HG03108 (cell line): ENCODE results near the gene CRELD2.
A peak's percentile ranks its signal among the peaks of the same experiment; 100 is the strongest.

Source experiments
- ATAC-seq: cut with Tn5 transposase; IDR thresholded peaks from one replicate; pipeline ENCODE4 v1.9.1; 2021; ENCODE audit warnings: moderate library complexity; ENCODE audit not compliant: unreplicated experiment

The CRELD2 gene

DNA sequence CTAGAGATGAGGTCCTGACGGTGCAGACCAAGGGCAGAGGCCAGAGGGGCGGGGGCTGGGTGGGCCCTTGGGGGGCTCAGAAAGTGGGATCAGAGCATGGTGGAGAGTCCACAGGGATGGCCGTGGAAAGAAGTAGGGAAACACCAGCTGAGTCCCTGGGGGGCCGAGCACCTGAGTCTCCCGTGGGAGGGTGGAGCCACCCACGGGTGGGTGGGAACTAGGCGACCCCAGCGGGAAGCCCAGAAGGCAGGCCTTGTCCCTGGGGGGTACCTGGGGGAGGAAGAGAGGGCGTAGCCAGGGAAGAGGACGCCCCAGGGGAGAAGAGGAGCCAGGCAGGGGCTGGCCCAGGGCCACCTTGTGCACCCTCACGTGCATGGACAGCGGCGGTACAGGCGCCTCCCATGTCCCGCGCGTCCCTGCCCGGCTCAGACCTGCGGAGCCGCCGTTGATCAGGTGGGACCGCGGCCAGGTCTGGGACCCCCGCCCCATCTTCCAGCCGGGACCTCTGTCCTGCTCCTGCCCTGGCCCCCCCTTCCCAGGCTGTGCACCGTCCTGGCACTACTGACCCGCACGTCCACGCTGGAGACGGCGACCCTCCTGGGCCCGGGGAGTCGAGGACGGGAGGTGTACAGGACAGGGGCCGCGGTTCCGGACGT, 10.2 kb downstream of the CRELD2 start:
- no peak for ATAC-seq

DNA sequence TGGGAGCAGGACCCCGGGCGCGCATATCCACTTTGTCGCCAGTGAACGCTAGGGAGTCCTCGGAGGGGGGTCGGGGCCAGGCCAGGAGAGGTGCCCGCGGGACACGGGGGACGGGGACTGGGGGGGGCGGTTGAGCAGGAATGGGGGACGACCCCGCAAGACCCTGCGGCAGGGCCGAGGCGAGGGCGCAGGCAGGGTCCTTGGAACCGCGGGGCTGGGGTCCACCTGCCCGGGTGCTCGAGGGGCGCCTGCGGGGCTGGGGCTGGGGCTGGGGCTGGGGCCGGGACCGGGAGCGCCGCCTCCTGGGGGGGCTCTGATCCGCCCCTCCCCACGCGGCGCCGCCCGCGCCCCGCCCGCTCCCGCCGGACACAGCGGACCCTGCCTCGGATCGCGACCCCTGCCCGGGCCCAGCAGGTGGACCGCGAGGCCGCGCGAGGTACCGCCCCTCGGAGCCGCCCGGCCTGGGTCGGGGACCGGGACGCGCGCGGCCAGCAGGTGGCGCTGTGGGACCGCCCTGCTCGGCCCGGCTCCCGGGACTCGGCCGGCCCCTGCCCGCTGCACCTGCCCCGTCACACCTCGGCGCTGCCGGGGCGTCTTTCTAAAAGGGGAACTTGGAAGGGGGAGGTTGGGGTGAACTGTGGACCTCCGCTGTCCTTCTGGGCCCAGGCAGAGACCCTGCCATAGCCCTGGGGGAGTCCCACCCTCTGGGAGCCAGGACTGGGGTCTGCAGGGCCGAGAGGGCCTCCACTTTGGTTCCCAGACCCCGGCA, 11.0 kb downstream of the CRELD2 start:
- ATAC-seq, result no peak

DNA sequence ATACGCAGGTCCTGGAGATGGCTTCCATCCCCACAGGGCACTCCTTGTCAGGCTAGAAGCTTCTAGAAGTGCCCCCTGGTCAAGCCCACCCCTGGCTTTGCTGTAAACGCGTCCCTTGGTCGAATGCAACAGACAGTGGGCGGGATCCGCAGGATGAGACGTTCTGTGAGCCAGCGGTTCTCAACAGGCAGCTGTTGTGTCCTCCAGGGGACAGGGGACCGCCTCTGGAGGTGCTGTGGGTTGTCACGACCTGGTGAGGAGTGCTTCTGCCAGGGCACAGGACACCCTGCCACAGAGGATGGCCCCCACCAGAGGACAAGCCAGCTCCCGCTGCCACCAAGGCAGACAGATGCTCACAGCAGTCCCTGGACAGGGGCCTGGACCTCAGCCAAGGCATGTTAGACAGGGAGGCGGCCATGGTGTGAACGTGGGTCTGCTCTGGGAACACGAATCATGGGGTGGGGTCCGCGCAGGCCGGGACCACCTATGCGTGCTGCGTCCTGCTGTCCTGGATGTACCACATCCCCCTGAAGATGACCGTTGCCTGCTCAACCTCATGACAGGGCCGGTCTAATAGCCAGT, 11.7 kb downstream of the CRELD2 start:
- ATAC-seq, result no peak

DNA sequence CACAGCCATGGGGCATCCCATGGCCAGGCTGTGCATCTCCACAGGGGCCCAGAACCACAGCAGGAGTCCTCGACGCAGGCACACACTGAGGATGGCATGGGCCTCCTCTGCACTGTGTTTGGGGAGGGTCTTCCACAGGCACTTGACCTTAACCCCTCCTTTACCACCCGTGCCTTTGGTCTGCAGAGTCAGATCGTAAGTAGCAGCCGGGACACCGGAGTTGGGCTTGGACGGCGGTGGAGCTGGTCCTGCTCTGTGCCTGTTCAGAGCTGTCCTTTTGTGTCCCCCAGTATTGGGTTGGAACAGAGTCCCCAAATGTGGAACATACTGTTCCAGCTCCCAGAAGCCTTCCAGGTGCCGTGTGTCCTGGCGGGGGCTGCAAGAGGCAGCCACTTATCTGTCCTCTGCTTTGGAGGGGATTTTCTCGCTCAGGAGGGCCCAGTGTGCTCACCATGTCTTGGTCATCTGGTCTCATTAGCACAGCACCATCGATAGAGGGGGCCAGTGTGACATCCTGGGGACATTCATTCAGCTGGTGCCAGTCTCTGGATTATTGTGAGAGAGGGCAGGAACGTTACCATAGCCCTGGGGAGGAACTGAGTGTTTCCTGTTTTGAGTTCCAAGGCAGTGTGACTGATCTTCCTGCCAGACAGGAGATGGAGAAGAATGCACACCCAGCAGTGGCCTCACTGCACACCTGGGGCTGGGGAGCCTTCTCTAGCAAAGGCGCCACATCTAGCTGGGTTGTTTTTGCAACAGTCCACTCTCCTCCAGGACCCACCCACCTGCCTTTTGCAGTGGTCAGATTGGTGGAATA, 12.4 kb downstream of the CRELD2 start:
- peak; percentile 36 for ATAC-seq

GRCh38 chr22:49933236-49934159, 15.1 kb downstream of the CRELD2 start:
- no peak for ATAC-seq

DNA sequence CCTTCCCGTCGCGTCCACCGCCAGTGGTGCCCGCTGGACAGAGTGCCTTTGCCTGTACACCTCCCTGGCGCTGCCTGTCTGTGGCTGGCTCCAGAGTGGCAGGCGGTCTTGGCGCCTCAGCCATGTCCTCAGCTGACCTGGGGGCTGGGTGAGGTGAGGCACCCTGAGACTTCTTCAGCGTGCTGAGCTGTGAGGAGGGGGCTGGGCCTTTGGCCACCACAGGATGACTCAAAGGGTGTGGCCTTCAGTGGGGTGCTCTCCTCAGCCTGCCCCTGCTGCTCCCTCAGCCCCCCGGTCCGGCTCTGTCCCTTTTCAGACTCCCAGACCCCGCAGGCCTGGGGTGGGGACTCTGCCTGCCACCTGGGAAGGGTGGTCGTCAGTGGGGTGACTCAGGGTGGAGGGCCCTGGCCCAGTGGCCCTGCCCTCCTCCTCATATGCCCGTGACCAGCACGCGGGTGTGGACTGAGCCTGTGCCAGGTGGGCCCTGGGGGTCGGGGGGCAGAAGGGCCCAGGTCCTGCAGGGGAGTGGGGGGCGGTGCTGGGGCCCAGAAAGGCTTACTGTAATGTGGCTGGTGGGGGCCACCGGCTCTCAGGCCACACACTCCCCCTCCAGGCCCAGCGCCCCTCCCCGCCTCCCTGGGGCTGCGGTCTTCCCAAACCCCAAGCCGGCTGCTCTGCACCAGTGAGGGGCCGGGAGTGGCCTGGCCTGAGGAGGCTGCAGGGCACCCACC, 15.9 kb downstream of the CRELD2 start:
- no peak for ATAC-seq

GRCh38 chr22:49934891-49935557, 16.6 kb downstream of the CRELD2 start:
- no peak for ATAC-seq

DNA sequence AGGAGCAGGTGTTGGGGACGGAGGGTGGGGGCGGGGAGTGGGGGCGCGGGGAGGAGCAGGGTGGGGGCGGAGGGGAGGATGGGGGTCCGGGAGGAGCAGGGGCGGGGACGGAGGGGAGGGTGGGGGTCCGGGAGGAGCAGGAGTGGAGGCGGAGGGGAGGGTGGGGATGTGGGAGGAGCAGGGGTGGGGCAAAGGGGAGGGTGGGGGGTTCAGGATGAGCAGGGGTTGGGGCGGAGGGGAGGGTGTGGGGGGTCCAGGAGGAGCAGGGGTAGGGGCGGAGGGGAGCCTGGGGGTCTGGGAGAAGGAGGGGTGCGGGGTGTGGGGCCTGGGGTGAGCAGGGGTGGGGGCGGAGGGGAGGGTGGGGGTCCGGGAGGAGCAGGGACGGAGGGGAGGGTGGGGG, 17.1 kb downstream of the CRELD2 start:
- no peak for ATAC-seq

DNA sequence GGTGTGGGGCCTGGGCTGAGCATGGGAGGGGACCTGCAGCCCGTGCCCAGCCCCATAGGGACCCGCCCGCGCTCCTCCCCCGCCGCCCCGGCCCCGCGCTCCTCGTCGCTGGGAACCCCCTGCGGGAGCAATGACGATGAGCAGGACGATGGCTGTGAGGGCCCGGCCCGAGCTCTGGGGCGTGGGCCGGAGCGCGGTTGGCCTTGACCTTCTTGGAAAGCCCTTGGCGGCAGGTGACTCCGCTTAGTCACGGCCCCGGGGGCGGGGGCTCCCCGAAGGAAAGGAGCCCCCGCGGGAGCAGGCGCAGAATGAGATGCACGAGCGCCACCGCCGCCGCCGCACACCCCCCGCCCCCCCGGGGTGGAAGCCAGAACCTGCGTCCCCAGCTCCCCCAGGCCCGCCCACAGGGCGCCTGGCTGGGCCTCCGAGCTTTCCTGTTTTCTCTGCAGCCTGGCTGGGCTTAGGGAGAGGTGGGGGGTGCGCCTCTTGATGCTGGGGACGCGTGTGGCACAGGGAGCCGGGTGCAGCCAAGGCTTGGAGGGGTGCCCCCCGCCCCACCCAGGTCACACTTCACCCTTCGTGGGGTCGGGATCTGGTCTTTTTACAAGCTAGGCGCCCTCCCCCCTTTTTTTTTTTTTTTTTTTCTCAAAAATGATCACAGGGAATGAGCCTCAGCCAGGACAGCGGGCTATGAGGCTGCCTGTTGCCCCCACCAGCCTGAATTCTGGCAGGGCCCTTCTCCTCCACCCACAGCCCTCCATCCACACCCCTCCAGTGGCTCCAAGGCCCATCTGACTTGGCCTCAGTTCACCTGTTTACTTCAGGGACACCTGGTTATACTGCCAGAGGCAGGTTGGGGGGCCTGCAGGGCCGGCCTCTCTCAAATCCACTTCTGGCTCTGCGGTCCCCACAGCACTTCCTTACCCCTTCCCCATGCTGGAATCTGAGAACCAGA, 17.9 kb downstream of the CRELD2 start:
- peak; percentile 51 for ATAC-seq

GRCh38 chr22:49936973-49937757, 18.7 kb downstream of the CRELD2 start:
- no peak for ATAC-seq

GRCh38 chr22:49937758-49938564, 19.5 kb downstream of the CRELD2 start:
- no peak for ATAC-seq

- no peak for ATAC-seq
Measured at GRCh38 chr22:49938565-49939136, 20.2 kb downstream of the CRELD2 start.

GRCh38 chr22:49941507-49942316, 23.3 kb downstream of the CRELD2 start:
- ATAC-seq, result no peak

DNA sequence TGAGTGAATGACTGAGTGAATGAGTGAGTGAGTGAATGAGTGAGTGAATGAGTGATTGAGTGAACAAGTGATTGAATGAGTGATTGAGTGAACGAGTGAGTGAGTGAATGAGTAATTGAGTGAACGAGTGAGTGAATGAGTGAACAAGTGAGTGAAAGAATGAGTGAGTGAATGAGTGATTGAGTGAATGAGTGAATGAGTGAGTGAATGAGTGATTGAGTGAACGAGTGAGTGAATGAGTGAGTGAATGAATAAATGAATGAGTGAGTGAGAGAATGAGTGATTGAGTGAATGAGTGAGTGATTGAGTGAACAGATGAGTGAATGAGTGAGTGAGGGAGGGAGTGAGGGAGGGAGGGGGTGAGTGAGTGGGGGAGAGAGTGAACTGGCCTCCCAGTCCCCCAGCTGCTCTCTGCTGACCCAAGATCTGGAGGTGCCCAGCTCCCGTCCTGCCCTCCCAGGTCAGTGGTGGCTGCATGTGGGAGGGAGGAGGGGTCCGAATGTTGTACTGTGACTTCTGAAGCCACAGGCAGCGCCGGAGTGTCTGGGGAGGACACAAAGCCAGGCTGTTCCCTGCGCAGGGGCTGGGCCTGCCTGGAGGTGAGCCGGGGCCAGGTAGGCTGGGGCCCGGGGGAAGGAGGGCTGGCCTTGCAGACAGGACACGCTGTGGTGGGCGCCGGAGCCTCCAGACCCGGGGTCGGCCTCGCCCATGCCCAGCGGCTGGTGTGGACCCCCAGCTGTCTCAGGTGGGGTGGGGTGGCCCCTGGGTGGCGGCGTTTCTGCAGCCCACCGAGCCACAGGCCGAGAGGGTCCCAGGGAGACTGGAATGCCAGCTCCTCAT, 24.4 kb downstream of the CRELD2 start:
- ATAC-seq, result no peak
